Activated T-cell treated with anti-CD3 and anti-CD28 coated beads for 4 hours (primary cell): ENCODE data around the gene SLC2A13.
"Not testable (repeated sequence)": the region's sequence is repeated elsewhere in the genome, so short reads cannot be mapped to it uniquely, and the experiment has no call there.

ENCODE experiments used
- DNase-seq: peaks from one replicate; pipeline ENCODE4 v3.0.0-alpha.2; 2020

The SLC2A13 gene

DNA sequence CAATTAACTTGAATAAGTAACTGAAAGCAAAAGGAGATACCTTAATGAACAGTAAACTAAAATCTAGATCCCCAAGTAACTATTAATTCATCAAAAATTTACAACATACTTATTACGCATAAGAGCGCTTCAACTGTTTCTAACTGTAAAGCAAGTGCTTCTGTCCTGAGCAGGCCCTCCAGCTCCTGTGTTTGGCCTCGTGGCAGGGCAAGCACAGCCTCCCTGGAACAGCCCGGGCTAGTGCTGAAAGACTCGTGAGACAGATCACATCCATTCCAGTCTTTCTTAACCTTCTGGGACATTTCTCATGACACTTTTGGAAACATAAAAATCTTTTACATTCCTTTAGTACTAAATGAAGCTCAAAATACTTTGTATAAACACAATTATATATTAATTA lies 307.5 kb downstream of the SLC2A13 start:
- no peak for DNase-seq

DNA sequence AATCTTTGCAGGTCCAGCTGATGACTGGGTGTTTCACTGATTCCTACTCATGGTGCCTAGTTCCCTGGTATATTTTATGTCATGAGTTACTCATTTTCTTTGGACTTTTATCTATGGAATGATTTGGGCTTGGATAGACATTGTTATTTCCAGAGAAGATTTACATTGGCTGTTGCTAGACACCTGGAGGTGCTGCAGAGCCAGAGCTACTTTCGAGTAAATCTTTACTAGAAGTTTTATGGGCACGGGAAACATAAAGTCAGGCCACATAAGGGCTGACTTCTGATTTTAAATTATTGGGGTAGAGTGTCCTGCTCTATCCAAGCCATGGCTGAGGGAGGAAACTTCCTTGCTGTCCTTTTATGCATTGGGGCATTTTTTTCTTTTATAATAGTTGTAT lies 310.4 kb downstream of the SLC2A13 start:
- no peak for DNase-seq

DNA sequence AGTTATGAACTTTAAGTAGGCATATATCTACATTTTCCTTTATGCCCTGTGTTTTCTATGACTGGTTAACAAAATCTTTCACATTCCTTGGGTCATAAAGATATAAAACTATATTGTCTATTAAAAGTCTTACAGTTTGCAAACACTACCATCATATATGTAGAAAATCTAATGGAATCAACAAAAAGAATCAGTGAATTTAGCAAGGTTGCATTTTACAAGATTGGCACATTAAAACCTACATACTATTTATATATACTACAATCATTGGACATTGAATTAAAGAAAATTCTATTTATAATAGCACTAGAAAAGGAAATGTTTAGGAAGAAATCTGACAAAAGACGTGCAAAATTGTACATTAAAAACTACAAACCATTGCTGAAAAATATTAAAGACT lies 312.9 kb downstream of the SLC2A13 start:
- DNase-seq: no peak

DNA sequence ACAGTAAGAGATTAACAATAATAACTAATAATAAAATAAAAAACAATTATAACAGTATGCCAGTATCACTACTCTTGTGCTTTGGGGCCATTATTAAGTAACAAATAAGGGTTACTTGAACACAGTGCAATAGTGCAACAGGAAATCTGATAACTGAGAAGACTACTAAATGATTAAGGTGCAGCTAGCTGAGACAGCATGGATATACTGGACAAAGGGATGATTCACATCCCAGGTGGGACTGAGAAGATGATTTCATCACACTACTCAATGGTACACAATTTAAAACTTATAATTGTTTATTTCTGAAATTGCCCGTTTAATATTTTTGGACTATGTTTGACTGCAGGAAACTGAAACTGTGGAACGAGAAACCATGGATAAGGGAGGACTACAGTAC lies 317.6 kb downstream of the SLC2A13 start:
- no peak for DNase-seq

DNA sequence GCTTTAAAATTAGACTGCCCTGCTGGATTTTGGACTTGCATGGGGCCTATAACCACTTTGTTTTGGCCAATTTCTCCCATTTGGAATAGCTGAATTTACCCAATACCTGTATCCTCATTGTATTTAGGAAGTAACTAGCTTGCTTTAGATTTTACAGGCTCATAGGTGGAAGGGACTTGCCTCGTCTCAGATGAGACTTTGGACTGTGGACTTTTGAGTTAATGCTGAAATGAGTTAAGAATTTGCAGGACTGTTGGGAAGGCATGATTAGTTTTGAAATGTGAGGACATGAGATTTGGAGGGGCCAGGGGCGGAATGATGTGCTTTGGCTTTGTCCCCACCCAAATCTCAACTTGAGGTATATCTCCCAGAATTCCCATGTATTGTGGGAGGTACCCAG lies 320.1 kb downstream of the SLC2A13 start:
- not testable (repeated sequence) for DNase-seq

DNA sequence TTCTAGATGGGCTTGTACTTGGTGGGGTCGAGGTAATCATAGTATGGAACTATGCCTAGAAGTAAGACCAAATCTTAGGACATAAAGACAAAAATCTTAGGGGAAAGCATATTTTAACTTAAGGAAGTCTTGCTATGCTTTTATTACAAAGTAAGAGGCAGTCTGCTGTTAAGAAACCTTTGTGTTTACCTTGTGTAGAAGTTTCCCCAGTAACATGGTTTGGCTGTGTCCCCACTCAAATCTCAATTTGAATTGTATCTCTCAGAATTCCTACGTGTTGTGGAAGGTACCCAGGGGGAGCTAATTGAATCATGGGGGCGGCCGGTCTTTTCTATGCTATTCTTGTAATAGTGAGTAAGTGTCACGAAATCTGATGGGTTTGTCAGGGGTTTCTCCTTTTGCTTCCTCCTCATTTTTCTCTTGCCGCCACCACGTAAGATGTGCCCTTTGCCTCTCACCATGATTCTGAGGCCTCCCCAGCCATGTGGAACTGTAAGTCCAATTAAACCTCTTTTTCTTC lies 323.8 kb downstream of the SLC2A13 start:
- no peak for DNase-seq

DNA sequence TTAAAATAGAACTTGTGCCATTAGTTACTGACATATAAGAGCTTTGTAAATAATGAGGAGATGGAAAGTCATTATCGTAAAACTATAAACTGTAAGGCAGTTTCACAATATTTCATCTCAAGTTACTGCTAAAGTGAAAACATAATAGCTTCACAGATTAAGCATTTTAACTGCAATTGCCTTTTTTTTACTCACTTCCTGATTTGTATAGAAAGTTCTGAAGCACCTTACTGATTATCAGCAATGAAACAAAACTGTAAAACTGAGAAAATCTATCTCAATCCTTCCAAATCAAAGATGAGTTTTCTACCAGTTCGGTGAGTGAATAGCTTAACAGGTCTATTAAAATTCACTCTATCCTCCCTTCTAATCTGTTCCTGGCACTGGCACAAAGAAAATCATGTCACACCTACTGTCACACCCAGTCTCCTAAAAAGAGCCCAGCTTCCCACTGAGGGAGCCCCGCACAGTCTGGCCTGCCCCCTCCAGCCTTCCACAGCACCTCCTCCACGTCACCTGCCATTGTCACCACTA lies 324.9 kb downstream of the SLC2A13 start:
- DNase-seq: no peak

DNA sequence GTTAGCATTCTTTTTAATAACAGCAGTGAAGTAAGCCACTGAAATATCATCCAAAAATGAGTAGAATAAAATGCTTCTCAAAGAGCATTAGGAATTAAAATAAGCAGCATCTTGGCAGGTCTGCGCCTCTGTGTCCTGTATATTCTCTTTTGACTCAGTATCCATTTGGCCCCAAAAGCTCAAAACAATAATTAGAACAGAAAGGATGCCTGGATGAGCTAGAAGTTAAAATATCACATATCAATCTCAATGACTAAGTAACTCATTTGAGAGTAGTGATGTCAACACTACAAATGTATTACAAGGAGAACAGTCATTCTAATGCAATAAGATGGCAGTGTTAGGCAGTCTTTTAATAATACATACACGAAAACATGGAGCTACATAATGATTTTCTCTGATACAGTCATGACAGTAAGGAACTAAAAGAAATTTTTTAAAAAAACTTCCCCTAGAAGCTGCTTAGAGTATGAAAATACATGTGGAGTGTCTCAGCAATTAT lies 325.4 kb downstream of the SLC2A13 start:
- no peak for DNase-seq

DNA sequence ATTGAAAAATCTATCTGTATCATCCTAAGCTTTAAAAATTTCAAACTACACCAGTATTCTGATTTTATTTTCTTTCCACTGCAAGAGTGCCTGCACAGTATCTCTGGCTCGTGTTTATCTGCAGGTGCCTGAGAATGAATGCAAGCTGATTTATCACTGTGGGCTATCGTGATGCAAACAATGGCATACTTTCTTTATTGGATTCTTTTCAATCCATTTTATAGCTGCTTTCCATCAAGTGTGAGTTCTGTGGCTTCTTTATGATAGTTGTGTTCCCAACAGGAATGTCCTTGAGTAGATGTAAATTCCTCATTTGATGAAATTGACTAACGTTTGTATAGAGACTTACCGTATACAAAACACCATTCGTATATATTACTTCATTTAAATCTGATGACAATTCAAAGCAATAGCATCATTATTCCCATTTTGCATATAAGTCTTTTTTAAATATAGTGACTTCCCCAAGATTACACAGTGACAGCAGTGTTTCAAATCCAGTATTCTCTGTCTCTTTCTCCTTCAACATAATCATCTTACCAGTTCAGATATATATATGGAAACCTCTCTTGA lies 326.0 kb downstream of the SLC2A13 start:
- no peak for DNase-seq

DNA sequence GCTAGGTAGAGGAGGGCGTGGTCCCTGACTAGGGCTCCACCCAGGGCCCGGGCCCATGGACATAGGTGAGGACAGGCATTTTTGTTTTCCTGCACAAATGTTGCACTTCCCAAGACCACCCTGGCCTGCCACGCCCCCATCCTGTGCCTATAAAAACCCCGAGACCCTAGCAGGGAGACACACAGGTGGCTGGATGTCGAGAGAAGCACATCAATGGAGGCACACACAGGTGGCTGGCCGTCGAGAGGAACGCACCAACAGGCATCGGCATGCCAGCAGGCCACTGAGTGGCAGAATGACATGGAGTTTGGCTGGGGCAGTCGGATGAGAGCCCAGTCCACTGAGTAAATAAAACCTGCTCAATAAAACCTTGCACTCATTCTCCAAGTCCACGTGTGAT lies 328.4 kb downstream of the SLC2A13 start:
- DNase-seq: no peak

DNA sequence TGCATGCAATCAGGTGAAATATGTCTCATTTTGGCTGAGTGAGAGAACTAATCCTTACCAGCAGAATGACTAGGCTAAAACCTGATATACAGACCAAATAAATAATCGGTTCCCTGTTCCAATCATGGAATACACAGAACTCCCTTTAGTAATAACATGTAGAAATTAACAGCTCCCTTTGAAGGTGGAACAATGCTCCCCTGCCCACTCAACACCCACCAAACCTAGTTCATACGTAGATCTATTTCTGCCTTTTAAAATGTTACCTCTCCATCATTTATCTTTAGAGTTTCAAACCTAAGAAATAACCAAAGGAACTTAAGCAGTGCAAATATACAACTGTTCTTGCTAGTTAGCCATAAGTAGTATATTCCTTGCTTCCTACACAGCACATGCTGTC lies 332.6 kb downstream of the SLC2A13 start:
- no peak for DNase-seq

DNA sequence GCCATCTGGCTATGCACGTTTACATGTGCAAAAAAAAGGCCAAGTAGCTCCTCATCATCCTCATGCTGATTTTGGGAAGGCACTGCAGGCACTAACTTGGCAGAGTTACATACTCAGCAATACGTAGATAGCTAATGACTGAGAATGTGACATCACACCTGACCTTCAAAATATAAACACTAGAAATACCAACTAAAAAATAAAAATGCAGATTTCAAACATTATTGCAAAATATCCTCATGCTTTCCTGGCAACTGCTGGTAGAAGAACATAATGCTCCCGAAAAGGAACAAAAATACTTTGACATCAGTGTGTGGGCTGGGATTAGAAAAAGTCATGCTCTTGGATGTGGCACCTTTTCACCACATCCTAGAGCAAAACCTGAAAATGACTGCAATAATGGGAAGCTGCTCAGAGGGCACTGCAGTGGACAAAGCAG lies 333.0 kb downstream of the SLC2A13 start:
- DNase-seq: no peak

DNA sequence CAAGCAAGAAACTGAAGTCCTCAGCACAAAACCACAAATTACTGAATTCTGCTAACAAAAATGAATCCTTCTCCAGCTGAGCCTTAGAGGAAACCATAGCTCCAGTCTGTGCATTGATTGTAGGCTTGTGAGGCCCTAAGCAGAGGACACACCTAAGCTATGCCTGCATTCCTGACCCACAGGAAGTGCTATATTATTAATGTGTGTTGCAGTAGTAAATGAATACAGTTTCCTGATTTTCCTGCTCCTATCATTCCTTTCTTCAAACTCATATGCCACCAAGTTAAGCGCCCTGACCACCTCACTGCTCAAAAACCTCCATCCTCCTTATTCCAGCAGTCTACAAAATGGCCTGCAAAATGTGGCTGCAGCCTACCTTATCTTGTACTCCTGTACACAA lies 334.4 kb downstream of the SLC2A13 start:
- DNase-seq: no peak

DNA sequence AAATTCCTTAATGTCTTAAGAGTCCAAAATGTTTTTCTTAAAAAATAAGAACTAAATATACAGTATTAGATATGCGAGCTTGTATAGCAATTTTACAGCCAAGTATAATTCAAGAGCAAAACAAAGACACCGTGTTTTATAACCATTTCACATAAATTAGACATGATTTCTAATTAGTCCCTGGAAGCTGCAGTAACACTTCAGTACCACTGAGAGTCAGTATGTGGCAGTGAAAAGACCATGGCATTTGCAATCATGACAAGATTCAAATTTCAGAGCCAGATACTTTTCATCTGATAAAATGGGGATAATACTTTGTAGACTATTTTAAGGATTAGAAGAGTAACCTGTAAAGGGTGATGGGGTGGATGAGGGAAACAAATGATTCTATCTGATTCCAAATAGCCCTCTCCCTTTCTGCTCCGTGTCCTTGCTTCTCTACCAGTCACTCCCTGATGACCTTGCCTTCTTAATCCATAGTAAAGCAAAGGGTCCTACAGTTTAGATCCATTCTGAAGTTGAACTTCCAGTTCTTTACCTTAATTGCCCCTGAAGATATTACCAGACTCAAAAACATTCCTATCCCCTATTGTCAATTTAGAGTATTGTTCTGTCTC lies 340.8 kb downstream of the SLC2A13 start:
- no peak for DNase-seq

DNA sequence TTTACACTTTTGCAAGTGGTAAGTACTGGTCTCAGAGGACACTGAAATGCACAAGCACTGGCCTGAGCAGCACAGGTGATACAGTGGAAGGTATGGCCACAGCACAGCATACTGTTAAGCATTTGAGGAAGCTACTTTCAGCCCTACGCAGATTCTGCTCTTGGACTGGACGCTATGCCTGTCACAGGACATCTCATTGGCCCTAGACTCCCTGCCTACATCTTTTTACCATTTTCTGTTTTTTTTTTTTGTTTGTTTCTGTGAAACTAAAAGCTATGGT lies 342.1 kb downstream of the SLC2A13 start:
- DNase-seq: no peak

DNA sequence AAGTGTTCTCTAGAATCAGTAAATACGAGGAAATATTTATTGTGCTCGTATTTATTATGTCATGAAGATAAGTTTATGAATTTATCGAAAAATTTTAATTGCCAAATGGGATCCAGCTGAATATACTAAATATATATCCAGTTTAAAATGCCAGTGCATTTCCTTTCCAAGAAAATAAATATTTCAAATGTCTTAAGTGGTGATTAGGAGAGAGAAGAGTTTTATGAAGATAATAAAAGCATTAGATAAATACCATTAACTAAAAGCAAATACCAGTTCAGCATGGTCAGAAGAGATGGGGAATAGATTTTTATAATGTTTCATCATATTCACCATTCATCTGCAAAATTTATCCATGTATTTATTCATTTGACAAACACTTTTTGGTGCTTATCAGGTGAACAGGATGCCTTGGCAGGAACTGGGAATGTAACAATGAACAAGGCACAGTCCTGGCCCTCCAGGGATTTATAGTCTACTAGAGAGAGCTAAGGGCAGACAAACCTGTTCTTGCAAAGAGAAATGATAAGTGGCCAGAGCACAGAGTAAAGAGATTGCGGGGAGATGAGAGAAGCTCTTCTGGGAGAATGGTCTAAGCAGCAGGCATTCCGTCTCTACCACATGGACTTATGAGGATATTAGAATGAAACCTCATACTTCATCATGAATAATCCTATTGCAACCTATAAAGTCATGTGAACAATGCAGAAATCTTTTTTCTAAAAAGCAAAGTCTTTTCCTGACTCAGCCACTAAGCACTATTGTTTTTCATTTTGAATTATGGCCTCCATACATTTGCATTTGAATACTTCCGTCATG lies 342.6 kb downstream of the SLC2A13 start:
- DNase-seq: no peak

DNA sequence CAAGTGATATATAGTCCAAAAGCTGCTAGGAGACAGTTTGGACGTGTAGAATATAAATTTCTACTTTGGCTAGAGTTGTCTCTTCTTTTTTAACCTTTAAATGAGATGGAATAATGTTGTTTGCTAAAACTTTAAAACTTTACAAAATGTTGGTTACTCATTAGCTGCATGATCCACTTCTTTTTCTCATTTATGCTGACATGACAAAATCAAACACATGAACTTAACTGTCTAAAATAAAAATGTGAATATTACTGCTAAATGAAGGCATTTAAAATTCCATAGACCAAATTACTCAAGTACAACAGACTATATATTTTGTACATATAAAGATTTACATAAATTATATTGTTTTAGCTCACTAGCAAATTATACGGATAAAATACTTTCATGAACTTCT lies 350.4 kb downstream of the SLC2A13 start:
- DNase-seq: no peak

DNA sequence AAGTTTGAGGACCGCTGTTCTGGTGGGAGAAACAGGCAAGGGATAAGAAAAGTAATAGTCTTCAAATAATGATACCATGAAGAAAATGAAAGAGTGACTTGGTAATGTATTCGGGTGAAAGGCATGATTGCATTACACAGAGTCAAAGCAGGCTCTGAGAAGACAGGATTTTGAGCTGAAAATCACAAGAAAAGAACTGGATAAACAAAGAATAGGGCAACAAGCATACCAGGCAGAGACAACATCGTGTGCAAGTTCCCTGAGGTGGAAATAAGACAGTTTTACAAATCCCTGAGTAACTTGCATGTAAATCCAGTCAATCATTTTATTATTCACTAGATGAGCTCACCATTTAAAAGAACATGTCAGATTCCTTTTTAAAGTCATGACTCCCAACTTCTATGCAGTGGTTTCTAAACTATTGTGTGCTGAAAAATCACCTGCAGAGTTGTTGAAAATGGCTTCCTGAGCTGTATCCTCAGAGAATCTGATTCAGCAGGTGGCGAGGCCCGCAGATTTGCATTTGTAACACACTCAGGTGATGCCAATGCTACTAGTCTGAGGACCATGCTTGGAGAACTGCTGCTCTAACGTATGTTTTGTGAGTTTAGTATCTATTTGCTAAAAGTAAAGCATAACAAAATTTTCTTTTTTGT lies 353.3 kb downstream of the SLC2A13 start:
- no peak for DNase-seq

DNA sequence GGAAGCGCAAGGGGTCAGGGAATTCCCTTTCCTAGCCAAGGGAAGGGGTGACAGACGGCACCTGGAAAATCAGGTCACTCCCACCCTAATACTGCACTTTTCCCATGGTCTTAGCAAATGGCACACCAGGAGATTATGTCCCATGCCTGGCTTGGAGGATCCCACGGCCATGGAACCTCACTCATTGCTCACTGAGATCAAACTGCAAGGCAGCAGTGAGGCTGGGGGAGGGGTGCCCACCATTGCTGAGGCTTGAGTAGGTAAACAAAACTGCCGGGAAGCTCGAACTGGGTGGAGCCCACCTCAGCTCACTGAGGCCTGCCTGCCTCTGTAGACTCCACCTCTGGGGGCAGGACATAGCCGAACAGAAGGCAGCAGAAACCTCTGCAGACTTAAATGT lies 359.7 kb downstream of the SLC2A13 start:
- DNase-seq: not testable (repeated sequence)

DNA sequence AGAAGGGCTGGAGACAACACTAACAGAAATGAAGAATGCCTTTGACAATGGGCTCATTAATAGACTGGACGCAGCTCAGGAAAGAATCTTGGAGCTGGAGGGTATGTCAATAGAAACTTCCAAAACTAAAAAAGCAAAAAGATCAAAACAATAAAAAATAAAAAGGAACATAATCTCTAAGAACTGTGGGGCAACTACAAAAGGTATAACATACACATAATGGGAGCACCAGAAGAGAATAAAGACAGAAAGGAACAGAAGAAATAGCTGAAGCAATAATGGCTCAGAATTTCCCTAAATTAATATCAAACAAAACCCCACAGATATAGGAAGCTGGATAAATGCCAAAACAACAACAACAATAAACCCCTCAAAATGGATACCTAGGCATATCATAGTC lies 362.2 kb downstream of the SLC2A13 start:
- DNase-seq: no peak

DNA sequence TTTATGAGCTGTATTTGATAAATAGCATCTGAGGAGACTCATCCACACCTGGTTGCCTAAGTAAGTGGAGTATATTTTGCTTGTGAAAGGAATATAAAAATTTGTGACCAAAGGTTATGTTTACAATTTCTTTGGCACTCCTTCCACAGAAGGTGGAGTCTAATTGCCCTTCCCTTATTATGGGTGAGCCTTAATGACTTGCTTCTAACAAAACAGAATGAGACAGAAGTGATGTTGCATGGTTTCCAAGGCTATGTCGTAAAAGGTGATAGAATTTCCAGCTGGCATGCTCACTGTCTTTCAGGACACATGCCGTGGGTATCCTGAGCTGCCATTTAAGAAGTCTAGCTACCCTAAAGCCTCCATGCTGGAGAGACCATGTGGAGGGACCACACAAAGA lies 369.5 kb downstream of the SLC2A13 start:
- no peak for DNase-seq

DNA sequence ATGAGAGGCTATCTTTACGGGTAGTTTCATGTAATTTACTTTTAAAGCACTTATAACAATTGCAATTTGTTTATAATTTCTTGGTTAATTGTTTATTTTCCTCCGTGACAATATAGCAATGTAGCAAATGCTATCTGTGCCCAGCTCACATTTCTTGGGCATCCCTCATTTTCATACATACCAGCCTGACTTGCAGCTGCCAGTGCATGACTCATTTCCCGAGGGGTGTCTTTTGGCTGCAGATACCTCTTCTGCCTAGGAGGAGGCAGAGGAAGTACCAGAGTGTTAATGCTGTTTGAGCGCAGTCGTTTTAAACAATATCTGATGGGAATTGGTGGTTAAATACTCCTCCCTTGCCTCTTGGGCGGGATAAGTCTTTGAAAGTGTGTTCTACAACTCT lies 382.1 kb downstream of the SLC2A13 start:
- no peak for DNase-seq

DNA sequence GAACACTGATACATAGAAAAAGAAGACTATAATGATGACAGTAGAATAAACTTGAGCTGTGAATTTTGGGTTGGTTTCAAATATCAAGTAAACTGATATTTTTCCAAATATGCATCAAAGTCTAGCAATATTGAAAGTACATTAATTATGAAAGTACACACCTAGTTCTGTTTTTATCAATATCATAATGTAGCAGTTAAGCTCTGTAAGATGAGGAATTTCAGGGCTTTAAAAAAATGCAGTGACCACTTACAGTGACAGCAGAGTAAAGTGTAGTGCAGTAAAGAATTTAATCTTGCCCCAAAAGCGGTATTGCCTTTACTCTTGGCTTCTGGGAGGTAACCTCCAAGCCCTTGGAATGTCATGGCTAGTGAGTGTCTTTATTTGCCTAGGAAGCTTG lies 383.4 kb downstream of the SLC2A13 start:
- no peak for DNase-seq
